GM12872 (cell line): ENCODE data around the gene NCMAP.
A peak's percentile ranks its signal among the peaks of the same experiment; 100 is the strongest.

ENCODE experiments used
- CTCF ChIP-seq: IDR thresholded peaks from 3 replicates; pipeline ENCODE4 v1.5.1; 2011; ENCODE audit warnings: low read depth, mild to moderate bottlenecking, low read length, moderate library complexity; ENCODE audit not compliant: insufficient read depth

The NCMAP gene

DNA sequence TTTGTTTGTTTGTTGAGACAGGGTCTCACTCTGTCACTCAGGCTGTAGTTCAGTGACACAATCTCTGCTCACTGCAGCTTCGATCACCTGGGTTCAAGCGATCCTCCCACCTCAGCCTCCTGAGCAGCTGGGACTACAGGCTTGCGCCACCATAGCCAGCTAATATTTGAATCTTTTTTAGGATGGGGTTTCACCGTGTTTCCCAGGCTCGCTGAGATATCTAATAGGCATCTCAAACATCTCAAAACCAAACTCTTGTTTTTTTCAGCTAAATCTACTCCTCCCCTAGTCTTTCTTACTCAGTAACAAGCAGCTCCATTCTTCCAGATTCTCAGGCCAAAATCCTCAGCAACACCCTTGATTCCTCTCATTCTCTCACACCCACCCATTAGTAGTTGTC, 65.2 kb downstream of the NCMAP start:
- no peak for TF ChIP-seq CTCF

DNA sequence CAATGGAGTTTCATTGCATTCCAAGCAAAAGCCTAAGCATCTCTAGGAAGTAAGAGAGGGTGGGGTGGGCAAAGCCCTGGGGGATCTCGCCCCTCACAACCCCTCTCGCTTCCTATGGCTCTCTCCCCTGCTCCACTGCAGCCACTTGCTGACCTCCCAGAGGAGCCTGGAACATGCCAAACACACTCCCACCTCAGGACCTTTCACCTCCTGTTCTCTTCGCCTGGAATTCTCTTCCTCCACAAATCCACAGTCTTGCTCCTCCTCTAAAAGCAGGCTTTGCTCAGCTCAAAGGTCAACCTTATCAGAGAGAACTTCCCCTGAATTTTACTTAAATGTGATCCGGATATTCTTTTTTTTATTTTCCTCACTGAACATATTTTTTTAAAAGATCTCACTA, 66.3 kb downstream of the NCMAP start:
- TF ChIP-seq CTCF, result no peak

DNA sequence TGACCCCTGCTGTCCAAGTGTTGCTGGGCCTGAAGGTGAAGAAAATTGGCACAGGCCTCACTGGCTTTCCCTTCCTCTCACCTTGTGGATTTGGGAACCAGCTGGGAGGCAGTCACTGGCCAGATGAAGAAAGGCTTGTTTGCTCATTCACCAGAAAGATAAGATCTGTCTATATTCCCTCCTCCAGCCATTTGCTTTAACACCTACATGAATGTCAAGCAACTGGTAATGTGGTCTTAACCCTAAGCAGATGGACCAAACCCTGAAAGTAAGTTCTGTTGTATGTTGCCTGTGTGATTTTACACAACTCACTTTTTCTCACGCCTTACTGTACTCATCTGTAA, 76.9 kb downstream of the NCMAP start:
- no peak for TF ChIP-seq CTCF

GRCh38 chr1:24635195-24635843, 79.4 kb downstream of the NCMAP start:
- TF ChIP-seq CTCF, result peak; percentile 60

GRCh38 chr1:24636661-24637357, 80.9 kb downstream of the NCMAP start:
- no peak for TF ChIP-seq CTCF

DNA sequence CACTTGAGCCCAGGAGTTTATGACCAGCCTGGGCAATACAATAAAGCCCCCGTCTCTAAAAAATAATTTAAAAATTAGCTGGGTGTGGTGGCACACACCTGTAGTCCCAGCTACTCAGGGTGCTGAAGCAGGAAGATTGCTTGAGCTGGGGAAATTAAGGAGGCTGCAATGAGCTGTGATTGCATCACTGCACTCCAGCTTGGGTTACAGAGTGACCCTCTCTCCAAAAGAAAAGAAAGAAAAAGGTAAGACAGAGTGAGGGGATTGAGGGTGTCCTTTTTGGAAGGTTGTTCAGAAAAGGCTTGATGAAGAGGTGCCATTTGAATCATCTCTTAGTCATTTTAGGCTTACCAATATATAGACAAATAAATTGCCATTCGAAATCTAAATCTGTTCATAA, 83.2 kb downstream of the NCMAP start:
- TF ChIP-seq CTCF, result no peak

GRCh38 chr1:24639881-24640280, 84.0 kb downstream of the NCMAP start:
- no peak for TF ChIP-seq CTCF

- no peak for TF ChIP-seq CTCF
These were observed 84.4 kb downstream of the NCMAP start for GRCh38 chr1:24640288-24640687.
